ENCODE data around the gene ZNF830.
"Not testable (repeated sequence)": the region's sequence is repeated elsewhere in the genome, so short reads cannot be mapped to it uniquely, and the experiment has no call there.

ZNF830 gene

DNA sequence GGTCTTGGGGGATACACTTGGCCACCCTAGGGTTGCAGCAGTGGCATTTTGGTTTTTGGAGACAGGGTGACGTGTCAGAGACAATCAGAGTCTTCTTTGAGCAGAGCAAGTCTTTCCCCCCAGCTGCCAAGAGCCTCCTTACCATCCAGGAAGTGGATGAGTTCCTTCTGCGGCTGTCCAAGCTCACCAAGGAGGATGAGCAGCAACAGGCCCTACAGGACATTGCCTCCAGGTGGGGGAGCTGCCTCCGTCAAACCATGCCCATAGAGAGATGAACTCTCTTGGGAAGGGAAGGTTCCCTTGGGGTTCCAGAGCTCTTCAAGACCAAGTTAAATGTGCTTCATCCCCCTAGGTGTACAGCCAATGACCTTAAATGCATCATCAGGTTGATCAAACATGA is 30.3 kb downstream of the ZNF830 start:
- no peak for DNase-seq (ENCODE audit: low read depth)

DNA sequence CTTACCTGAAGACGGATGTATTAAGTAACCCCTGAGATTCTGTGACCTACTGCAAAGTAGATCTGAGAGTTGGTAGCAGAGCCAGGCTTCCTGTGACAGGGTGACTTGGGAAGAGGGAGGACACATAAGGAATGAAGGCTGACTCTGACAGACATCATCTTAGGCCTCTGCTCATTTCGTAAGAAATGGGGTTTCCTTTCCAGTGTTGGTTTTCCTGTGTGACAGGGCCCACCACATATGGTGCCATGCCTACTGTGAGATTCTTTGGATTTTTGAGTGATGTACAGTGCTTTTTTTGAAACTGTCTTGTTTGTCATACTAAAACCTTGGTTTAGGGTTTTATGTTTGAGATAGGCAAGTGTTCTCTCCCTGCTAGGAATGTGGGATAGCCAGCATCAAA is 31.7 kb downstream of the ZNF830 start:
- DNase-seq (ENCODE audit: low read depth) = no peak

DNA sequence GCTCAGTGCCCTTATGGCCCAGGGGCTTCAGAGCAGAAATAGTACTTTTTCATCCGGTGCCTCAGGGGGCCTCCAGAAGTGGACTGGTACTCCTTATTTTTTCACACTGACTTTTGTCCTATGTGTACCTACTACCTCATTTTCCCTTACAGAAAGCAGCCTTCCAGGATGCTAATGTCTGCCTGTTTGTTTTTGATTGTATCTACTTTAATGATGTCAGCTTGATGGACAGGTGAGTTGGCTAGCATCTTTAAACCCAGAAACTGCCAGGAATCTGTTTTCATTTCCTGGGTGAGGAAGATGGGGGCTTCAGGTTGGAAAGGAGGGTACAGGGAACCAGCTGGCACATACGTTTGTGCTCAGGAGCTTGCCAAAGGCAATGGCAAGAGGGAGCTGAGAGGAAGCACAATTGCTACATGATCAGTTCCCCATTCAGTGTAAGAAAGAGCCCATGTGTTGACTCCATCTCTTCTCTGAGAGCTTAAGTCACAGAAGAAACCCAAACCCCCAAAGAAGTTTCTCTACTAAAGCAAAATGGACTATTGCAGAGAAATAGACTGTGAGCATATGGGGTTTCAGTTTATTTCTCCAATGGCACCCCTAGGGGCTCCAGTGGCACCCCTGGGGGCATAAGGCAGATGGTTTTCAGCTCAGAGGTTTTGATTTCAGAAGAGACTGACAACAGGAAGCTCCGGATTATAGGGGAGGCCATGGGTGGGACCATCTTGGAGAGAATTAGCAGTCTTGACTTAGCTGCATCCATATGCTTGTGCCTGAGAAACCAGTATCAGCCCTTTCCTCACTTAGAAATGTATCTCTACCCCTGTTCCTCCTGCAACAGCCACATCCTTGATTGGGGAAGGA is 35.3 kb downstream of the ZNF830 start:
- DNase-seq (ENCODE audit: low read depth) = no peak

- no peak for DNase-seq (ENCODE audit: low read depth)
Observed at GRCh38 chr17:34997355-34997862, 36.1 kb downstream of the ZNF830 start.

GRCh38 chr17:34998205-34998604 is 36.9 kb downstream of the ZNF830 start:
- DNase-seq (ENCODE audit: low read depth) = peak; percentile 45

- DNase-seq (ENCODE audit: low read depth) = no peak
Observed at GRCh38 chr17:34999456-34999855, 38.1 kb downstream of the ZNF830 start.

DNA sequence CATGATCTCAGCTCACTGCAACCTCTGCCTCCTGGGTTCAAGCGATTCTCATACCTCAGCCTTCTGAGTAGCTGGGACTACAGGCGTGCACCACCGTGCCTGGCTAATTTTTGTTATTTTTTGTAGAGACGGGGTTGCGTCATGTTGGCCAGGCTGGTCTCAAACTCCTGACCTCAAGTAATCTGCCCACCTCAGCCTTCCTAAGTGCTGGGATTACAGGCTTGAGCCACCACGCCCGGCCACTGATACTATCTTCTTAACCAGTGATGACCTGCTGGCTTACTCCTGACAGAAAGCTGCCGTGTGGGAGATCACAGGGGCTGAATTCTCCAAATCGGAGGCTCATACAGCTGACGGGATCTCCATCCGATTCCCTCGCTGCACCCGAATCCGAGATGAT is 39.6 kb downstream of the ZNF830 start:
- not testable (repeated sequence) for DNase-seq (ENCODE audit: low read depth)

- no peak for DNase-seq (ENCODE audit: low read depth)
Observed at GRCh38 chr17:35001549-35001948, 40.2 kb downstream of the ZNF830 start.

DNA sequence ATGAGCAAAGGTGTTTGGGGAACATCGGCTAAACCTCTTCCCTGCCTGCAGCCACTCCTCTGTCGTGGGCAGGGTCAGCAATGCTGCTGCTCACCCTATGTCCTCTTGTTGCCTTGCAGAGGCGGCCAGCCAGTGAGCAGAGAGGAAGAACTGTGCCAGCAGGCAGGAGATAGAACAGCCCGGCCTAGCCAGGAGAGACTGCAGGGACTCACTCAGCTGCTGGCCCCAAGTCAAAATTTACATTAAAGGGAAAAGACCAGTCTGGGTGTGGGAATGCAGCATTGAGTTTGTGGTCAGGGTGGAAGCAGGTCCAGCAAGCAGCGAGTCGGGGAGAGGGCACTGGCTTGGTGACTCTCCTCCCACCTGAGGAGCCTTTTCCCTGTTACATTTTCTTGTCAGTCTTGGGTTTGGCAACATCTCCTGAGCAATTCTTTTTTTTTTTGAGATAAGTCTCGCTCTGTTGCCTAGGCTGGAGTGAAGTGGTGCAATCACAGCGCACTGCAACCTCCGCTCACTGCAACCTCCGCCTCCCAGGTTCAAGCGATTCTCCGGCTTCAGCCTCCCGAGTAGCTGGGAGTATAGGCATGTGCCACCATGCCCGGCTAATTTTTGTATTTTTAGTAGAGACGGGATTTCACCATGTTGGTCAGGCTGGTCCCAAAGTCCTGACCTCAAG is 41.7 kb downstream of the ZNF830 start:
- no peak for DNase-seq (ENCODE audit: low read depth)

DNA sequence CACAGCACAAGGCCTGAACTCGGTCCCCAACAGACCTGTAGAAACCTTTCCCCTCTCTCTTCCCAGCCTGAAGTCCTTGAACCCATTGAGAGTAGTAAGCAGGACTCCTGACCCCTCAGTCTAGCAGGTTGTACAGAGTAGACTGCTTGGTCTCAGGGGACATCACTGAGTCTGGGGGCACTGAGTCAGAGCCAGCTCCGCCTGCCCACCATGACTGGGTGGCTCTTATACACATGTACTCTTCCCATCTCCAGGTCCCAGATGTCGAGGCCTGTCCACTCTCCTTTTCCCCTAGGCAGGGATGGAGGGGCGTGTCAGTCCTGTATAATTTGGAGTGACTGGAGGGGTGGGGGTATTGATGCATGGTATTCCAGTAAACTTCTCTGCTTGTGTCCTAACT is 42.4 kb downstream of the ZNF830 start:
- no peak for DNase-seq (ENCODE audit: low read depth)

DNA sequence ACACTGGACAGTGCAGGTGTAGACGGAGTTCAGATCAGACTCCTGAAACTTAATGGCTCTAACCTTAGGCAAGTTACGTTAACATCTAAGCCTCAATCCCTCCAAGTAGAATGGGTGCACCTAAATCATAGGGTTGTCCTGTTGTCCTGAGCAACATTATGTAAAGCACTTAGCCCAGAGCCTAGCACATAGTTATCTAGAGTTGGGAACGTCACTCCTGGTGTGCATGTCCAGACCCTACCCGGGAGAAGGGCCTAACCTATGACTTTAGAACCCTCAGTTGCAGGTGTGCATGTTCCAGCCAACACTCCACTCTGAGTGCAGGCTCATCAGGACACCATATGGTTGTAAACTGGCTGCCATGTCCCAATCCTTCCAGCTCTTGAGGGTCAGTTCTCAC is 45.0 kb downstream of the ZNF830 start:
- DNase-seq (ENCODE audit: low read depth) = no peak

- DNase-seq (ENCODE audit: low read depth) = no peak
Observed at GRCh38 chr17:35006961-35007360, 45.6 kb downstream of the ZNF830 start.

DNA sequence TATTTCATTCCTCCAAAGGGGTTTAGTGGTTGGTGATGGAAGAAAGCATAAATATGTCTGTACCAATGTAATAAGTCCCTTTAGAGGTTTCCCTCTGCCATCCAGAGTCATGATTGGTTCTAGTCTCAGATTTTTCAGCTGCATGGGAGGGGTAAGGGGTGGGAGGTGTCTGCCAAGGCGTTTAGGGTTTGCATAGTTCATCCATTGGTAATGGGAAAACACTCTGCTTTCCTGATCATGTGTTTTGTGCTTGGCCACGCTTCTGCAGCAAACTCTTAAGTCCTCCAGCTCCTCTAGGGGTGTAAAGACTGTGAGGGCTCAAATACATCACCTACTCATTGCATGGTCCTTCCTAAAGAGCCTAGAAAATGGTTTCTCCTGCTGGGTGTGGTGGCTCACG is 48.8 kb downstream of the ZNF830 start:
- DNase-seq (ENCODE audit: low read depth) = no peak

- no peak for DNase-seq (ENCODE audit: low read depth)
Observed at GRCh38 chr17:35011671-35012216, 50.4 kb downstream of the ZNF830 start.

Measured in CMK (cell line).